GM10248 (cell line): Measurements from ENCODE around the gene DCUN1D3.

Experiments used
- CTCF ChIA-PET: fragments of 300-600 bp; sonication (Branson Sonifier 250); formaldehyde crosslinking; extraction: SDS; loops from one replicate; lab custom pipeline; 2021; ENCODE audit warnings: antibody characterized with exemption; lab: Yijun Ruan, JAX
- POLR2A ChIA-PET: fragments of 350-650 bp; sonication (Branson Sonifier 250); formaldehyde crosslinking; extraction: SDS; loops from one replicate; lab custom pipeline; 2020; ENCODE audit warnings: antibody characterized with exemption; lab: Yijun Ruan, JAX
- DNase-seq: peaks from one replicate; pipeline ENCODE4 v3.0.0; 2012; ENCODE audit errors: extremely low spot score
- TF ChIP-seq, protein P1 (sequence below): IDR thresholded peaks from 2 replicates; pipeline ENCODE4 v1.5.1; 2012; ENCODE audit warnings: mild to moderate bottlenecking, low read depth; ENCODE audit errors: extremely low read depth, missing control alignments, control extremely low read depth

Gene DCUN1D3

DNA sequence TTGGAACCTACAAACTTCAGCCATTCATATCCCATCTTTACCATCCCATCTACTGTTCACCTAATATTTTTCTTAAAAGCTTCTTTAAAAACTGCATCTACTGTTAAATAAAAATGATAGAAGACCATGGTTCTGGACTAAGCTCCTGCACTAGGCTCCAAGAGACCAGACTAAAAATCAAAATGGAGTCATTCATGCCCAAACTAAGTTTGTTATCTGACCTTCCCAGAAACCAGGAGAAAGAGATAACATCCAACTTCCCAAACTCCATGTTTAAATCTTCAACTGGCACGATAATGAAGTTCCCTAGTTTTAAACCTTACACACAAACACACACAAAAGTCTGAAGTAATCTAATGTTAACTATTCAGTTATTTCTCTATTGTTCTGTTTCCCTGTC lies 13.8 kb downstream of the DCUN1D3 start:
- TF ChIP-seq, protein P1, sequence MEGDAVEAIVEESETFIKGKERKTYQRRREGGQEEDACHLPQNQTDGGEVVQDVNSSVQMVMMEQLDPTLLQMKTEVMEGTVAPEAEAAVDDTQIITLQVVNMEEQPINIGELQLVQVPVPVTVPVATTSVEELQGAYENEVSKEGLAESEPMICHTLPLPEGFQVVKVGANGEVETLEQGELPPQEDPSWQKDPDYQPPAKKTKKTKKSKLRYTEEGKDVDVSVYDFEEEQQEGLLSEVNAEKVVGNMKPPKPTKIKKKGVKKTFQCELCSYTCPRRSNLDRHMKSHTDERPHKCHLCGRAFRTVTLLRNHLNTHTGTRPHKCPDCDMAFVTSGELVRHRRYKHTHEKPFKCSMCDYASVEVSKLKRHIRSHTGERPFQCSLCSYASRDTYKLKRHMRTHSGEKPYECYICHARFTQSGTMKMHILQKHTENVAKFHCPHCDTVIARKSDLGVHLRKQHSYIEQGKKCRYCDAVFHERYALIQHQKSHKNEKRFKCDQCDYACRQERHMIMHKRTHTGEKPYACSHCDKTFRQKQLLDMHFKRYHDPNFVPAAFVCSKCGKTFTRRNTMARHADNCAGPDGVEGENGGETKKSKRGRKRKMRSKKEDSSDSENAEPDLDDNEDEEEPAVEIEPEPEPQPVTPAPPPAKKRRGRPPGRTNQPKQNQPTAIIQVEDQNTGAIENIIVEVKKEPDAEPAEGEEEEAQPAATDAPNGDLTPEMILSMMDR, result no peak
- ChIA-PET POLR2A (no interaction called here), CTCF (interaction anchor here (0.9 to 2.0 kb wide), 2 partner anchors 12 to 36 kb away, joined by 3 to 6 read pairs; no protein-coding TSS in a partner anchor)
- DNase-seq, result no peak

DNA sequence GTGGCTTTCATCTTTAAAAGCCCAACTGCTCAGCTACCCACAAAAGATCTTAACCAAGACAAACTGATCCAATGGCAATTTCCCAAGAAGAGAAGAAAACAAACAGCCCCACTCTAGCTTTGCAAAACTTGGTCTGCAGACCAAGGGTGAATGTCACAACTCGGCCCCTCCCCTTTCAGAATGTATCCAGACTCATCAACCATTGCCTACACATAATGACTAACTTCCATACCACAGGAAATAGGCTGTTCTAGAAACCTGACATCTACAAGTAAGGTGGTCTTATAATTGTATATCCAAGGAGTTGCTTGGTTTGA lies 16.0 kb downstream of the DCUN1D3 start:
- TF ChIP-seq, protein P1, result no peak
- ChIA-PET CTCF (interaction anchor here (1.1 kb wide), 1 partner anchor 9 kb away, joined by 5 read pairs; no protein-coding TSS in a partner anchor), POLR2A (no interaction called here)
- no peak for DNase-seq

DNA sequence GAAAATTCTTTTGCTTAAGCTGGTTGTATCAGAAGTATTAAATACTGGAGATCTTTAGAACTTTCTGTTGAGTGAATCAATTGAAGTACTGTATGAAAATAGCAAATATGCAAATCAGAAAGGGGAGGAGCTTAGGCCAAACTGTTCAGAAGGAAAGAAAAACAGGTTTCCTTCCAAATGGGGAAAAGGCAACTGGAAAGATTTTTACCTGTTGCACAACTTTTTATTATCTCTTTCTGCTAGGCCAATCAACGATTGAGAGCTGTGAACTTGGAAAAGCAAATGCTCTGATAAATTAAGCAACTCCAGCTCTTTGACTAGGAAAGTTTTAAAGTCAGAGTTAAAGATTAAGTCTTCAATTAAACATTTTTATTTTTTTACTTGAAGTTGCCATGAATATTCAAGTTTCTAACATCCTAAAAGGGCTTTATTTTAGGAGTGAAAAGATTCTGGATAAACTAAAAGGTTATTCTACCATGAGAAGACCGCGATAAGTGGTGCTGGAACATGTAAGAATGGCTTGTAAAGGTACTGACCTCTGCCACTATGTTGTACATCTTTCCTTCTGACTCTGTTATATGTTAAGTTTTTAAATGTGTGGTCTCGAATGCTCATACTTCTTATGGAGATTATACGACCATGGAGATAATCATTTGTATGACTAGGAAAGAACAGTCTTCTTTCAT lies 16.5 kb downstream of the DCUN1D3 start:
- ChIA-PET POLR2A (no interaction called here), CTCF (interaction anchor here (1.1 kb wide), 1 partner anchor 9 kb away, joined by 5 read pairs; no protein-coding TSS in a partner anchor)
- no peak for DNase-seq
- TF ChIP-seq, protein P1, result no peak

DNA sequence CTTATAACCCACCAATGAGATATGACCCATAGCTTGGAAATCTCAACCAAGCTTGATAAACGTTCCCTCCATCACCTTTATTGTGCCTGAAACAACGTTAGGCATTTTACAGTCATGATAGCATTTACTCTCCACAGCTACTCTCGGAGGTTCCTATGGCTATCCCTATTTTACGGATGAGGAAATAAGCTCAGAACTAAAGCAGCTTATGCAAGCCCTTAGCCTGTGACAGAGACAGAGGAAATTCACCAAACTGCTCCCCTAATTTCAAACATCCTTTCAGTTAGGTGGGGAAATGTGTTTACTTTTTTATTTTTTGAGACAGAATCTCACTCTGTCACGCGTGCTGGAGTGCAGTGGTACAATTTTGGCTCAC lies 18.7 kb downstream of the DCUN1D3 start:
- POLR2A ChIA-PET, result no interaction called here
- TF ChIP-seq, protein P1, result no peak
- CTCF ChIA-PET, result interaction anchor here (1.5 to 1.7 kb wide), 2 partner anchors 15 to 16 kb away, joined by 3 to 4 read pairs; no protein-coding TSS in a partner anchor
- DNase-seq, result no peak

DNA sequence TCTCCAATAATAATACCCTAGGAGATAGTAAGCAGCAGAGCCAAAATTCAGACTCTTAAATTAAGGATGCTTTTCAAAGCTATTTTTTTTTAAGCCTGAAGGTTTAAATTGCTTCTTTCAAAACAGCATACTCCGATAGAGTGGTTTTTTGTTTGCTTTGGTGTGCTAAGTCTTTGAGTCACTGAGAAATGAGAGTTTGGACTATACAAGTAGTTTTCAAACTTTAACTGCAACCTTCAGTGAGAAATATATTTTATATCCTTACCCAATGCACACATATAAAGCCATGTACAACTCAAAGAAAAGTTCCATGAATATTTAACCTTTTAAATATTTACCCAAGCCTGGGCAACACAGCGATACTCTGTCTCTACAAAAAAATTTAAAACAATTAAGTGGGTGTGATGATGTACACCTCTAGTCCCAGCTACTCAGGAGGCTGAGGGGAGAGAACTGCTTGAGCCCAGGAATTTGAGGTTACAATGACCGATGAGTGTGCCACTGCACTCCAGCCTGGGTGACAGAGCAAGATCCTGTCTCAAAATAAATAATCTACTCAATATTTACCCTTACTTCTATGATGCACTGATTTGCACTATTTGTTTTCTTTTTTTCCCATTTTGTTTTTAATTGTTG lies 19.2 kb downstream of the DCUN1D3 start:
- TF ChIP-seq, protein P1, result no peak
- POLR2A ChIA-PET, result no interaction called here
- no peak for DNase-seq
- CTCF ChIA-PET, result interaction anchor here (1.5 to 1.7 kb wide), 2 partner anchors 15 to 17 kb away, joined by 3 to 4 read pairs; no protein-coding TSS in a partner anchor

DNA sequence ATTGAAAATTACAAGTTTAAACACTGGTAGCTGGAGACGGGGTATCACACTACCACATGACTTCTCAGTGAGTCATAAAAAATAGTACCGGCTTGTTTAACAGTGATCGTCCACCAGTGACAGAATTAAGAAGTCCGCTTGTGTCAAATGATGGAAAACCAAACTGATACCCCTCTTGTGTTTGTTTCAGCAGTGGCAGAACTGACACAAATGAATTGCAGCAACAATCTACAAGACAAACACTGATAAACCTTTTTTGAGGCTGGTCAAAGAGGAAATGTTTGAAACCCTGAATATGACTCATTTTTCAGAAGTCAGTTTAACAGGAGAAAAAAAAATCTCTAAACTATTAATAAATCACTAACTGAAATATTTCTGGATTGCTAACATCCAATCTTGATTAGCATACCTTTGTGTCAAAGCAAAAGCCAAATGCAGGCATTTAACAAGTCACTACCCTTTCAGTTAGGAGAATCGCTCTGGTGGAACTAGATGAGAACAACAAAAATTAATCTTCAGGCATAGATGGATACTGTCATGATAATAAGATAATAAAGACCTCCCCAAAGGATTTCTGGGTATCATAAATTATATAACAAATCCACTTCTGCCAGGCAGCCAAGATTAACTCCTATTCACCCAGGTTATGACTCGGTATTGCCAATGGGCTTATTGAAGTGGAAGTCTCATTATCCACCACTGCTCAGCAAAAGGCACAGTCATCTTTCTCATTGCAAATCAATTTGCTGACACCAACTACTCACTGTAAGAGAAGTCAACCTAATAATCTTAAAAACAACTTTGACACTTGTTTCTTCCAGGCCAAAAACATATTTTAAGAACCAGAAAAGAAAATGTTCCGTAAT lies 20.8 kb downstream of the DCUN1D3 start:
- ChIA-PET POLR2A (interaction anchor here (0.7 kb wide), 1 partner anchor 1180 kb away, joined by 3 read pairs; no protein-coding TSS in a partner anchor), CTCF (interaction anchor here (0.6 to 1.4 kb wide), 2 partner anchors 42 to 788 kb away, joined by 3 to 4 read pairs; no protein-coding TSS in a partner anchor)
- DNase-seq, result peak; percentile 40
- TF ChIP-seq, protein P1, result no peak
